Stimulated activated CD4-positive, alpha-beta T cell treated with anti-CD3 and anti-CD28 coated beads, Interleukin-4, amount 100 ng/mL, for 24 hours (primary cell): ENCODE results near the gene PDE4B.

Experiments used
- DNase-seq: peaks from one replicate; pipeline ENCODE4 v3.0.0-alpha.2; 2020

The PDE4B gene

GRCh38 chr1:65890201-65890843 lies 97.6 kb downstream of the PDE4B start:
- DNase-seq, result no peak

GRCh38 chr1:65894738-65895605 lies 102.3 kb downstream of the PDE4B start:
- no peak for DNase-seq

GRCh38 chr1:65896721-65897120 lies 104.0 kb downstream of the PDE4B start:
- no peak for DNase-seq

GRCh38 chr1:65897485-65897884 lies 104.8 kb downstream of the PDE4B start:
- no peak for DNase-seq

- no peak for DNase-seq
Observed at GRCh38 chr1:65904681-65905083, 112.0 kb downstream of the PDE4B start.

- DNase-seq, result no peak
Observed at GRCh38 chr1:65910432-65910831, 117.7 kb downstream of the PDE4B start.

- no peak for DNase-seq
Observed at GRCh38 chr1:65911679-65912078, 119.0 kb downstream of the PDE4B start.

GRCh38 chr1:65918564-65918963 lies 125.9 kb downstream of the PDE4B start:
- DNase-seq, result no peak

GRCh38 chr1:65921446-65921845 lies 128.8 kb downstream of the PDE4B start:
- DNase-seq, result no peak

- no peak for DNase-seq
Observed at GRCh38 chr1:65924471-65924870, 131.8 kb downstream of the PDE4B start.

- no peak for DNase-seq
Observed at GRCh38 chr1:65938506-65938905, 145.8 kb downstream of the PDE4B start.

GRCh38 chr1:65939191-65939590 lies 146.5 kb downstream of the PDE4B start:
- DNase-seq, result no peak

- no peak for DNase-seq
Observed at GRCh38 chr1:65939636-65940035, 146.9 kb downstream of the PDE4B start.

GRCh38 chr1:65940126-65940525 lies 147.4 kb downstream of the PDE4B start:
- DNase-seq, result no peak

GRCh38 chr1:65942476-65942875 lies 149.8 kb downstream of the PDE4B start:
- no peak for DNase-seq

GRCh38 chr1:65946376-65946775 lies 153.7 kb downstream of the PDE4B start:
- DNase-seq, result no peak

GRCh38 chr1:65946960-65947359 lies 154.3 kb downstream of the PDE4B start:
- no peak for DNase-seq

- no peak for DNase-seq
Observed at GRCh38 chr1:65948609-65949229, 156.0 kb downstream of the PDE4B start.

- DNase-seq, result no peak
Observed at GRCh38 chr1:65949230-65949626, 156.5 kb downstream of the PDE4B start.

- DNase-seq, result no peak
Observed at GRCh38 chr1:65949933-65950332, 157.2 kb downstream of the PDE4B start.

GRCh38 chr1:65952696-65953095 lies 160.0 kb downstream of the PDE4B start:
- DNase-seq, result no peak

GRCh38 chr1:65953170-65953569 lies 160.5 kb downstream of the PDE4B start:
- DNase-seq, result no peak

- DNase-seq, result no peak
Observed at GRCh38 chr1:65955071-65955470, 162.4 kb downstream of the PDE4B start.

GRCh38 chr1:65955503-65955902 lies 162.8 kb downstream of the PDE4B start:
- no peak for DNase-seq
